H1 (cell line): ENCODE data around the gene TNFSF12.

ENCODE experiments used
- CTCF ChIP-seq, 3 experiments: IDR thresholded peaks; 1 replicate in 2 of 3; 2 replicates in 1 of 3; pipeline versions ENCODE4 v1.5.1 to v1.6.1; 2011; ENCODE audit warnings: low read length in 3 of 3, mild to moderate bottlenecking in 3 of 3, inconsistent platforms in 2 of 3, low read depth in 1 of 3, moderate library complexity in 1 of 3; ENCODE audit not compliant: insufficient read depth in 1 of 3; ENCODE audit errors: control extremely low read depth in 1 of 3
- NANOG ChIP-seq: IDR thresholded peaks from 2 replicates; pipeline ENCODE4 v1.6.1; 2011; ENCODE audit warnings: low read length, low read depth, mild to moderate bottlenecking, inconsistent platforms; ENCODE audit not compliant: insufficient read depth, poor library complexity, severe bottlenecking

- TF ChIP-seq CTCF (IDR thresholded peaks at IDR 0.05; ENCODE audit: control extremely low read depth in 1 of 3, insufficient read depth in 1 of 3, low read depth in 1 of 3, low read length in 3 of 3) (no peak), NANOG (no peak)
Observed at GRCh38 chr17:7512105-7512504, 36.8 kb upstream of the TNFSF12 start.
